ENCODE data around the gene TTLL11. TPM values are rescaled to one million over a fixed set of nuclear protein-coding genes. Genes with fewer than 3 reads are reported as not detected.

Gene TTLL11
- total and polyA plus RNA-seq, 2 of the 8 experiments (the other 6 are each of a cell fraction or from before 2014, with no cell fraction given), result 0.56 to 0.80 TPM

GRCh38 chr9:121976751-121977150, 116.4 kb downstream of the TTLL11 start:
- TF ChIP-seq BACH1 (IDR thresholded peaks at IDR 0.05; ENCODE audit: low read length) (no peak), USF2 (IDR thresholded peaks at IDR 0.05; ENCODE audit: low read length) (no peak), POLR2AphosphoS5 (IDR thresholded peaks at IDR 0.05; ENCODE audit: low read depth, low read length) (no peak), HDAC2 (IDR thresholded peaks at IDR 0.05; ENCODE audit: borderline replicate concordance in 1 of 2, low read depth in 2 of 2, low read length in 2 of 2) (no peak), SP2 (IDR thresholded peaks at IDR 0.05; ENCODE audit: low read length) (no peak), JUND (IDR thresholded peaks at IDR 0.05; ENCODE audit: low read length) (no peak)
- DNase-seq (ENCODE audit: low read depth in 1 of 2, low spot score in 2 of 2), result no peak

More at GRCh38 chr9:121976751-121977150, 116.4 kb downstream of the TTLL11 start:
- H4K5ac ChIP-seq (ENCODE audit: insufficient read length, low read depth, low read length), result no peak overlapping the region
- no peak overlapping the region for H3K4ac ChIP-seq (replicated peaks; ENCODE audit: insufficient read length, low read depth, low read length)
- H3K4me2 ChIP-seq (ENCODE audit: insufficient read depth in 1 of 2, low read depth in 2 of 2, low read length in 2 of 2), result no peak overlapping the region
- no peaks in the 10 kb centered on the region for H3K79me2 ChIP-seq (ENCODE audit: control insufficient read depth in 1 of 2, insufficient read depth in 2 of 2, low read length in 2 of 2)
- no peaks in the 10 kb centered on the region for H3K36me3 ChIP-seq (ENCODE audit: control insufficient read depth in 2 of 4, insufficient read depth in 4 of 4, low read length in 3 of 4)
- H2AFZ ChIP-seq (ENCODE audit: low read length), result no peak overlapping the region
- H3K23ac ChIP-seq (ENCODE audit: insufficient read length), result no peak overlapping the region
- no peak overlapping the region for H3K4me3 ChIP-seq (ENCODE audit: extremely low read depth in 1 of 4, insufficient read depth in 2 of 4, low read depth in 3 of 4, low read length in 4 of 4)
- H3K14ac ChIP-seq (ENCODE audit: insufficient read length), result no peak overlapping the region
- FAIRE-seq, result no peak
- H4K8ac ChIP-seq (ENCODE audit: extremely low read depth, insufficient read depth, low read length), result no peak overlapping the region
- no peak overlapping the region for H2BK120ac ChIP-seq (replicated peaks; ENCODE audit: low read depth, low read length)
- no peaks in the 10 kb centered on the region; a peak in 1 of 4 replicates for H3K9me3 ChIP-seq (ENCODE audit: insufficient read depth in 2 of 2, low read depth in 1 of 2, low read length in 1 of 2)
- H3K79me1 ChIP-seq (ENCODE audit: low read depth, low read length), result no peaks in the 10 kb centered on the region
- no peak overlapping the region for H3K56ac ChIP-seq (replicated peaks; ENCODE audit: insufficient read length, low read depth, low read length)
- no peaks in the 10 kb centered on the region for H4K20me1 ChIP-seq (replicated peaks in 1 of 2; ENCODE audit: control insufficient read depth in 1 of 2, insufficient read depth in 2 of 2, low read length in 2 of 2)
- no peak overlapping the region for H4K91ac ChIP-seq (replicated peaks; ENCODE audit: insufficient read length, low read length)
- no peak overlapping the region for H2BK5ac ChIP-seq (ENCODE audit: low read depth, low read length)
- POLR2A ChIA-PET (ENCODE audit: partially characterized antibody), result no interaction called here
- H2BK15ac ChIP-seq (ENCODE audit: low read length), result no peak overlapping the region
- H3K23me2 ChIP-seq (ENCODE audit: low read depth, low read length), result no peaks in the 10 kb centered on the region
- H3K27ac ChIP-seq (ENCODE audit: low read depth, low read length), result no peak overlapping the region
- H3K9ac ChIP-seq (replicated peaks in 1 of 4; ENCODE audit: extremely low read depth in 1 of 4, low read depth in 3 of 4, low read length in 3 of 4), result no peak overlapping the region
- H2BK12ac ChIP-seq (ENCODE audit: low read depth, low read length), result no peak overlapping the region
- CTCF ChIA-PET (ENCODE audit: partially characterized antibody), result interaction anchor here (1.0 to 2.0 kb wide), 3 partner anchors 25 to 46 kb away, joined by 3 to 6 read pairs (median 4); no protein-coding TSS in a partner anchor
- WGBS, 2 experiments (ENCODE audit: extremely low coverage in 1 of 2, insufficient coverage in 1 of 2, insufficient read length in 1 of 2, insufficient replicate concordance in 2 of 2, low coverage in 1 of 2, low lambda C conversion rate in 2 of 2, missing lambda C conversion rate in 1 of 2), result 95% methylated on average over 1 of the region's 1 CpG; no CpG with 5 or more reads in 1 of the 2 experiments
- H3K18ac ChIP-seq (ENCODE audit: extremely low read depth, low read length), result no peak overlapping the region
- no peaks in the 10 kb centered on the region; a peak in 1 of 7 replicates for H3K4me1 ChIP-seq (replicated peaks in 1 of 4; ENCODE audit: control insufficient read depth in 3 of 4, insufficient read depth in 4 of 4, low read length in 3 of 4)
- H3K27me3 ChIP-seq (replicated peaks in 1 of 4; ENCODE audit: control insufficient read depth in 3 of 4, extremely low read depth in 1 of 4, insufficient read depth in 3 of 4, low read length in 3 of 4), result no peaks in the 10 kb centered on the region
- no peak overlapping the region for H2BK20ac ChIP-seq (ENCODE audit: low read length)
- no peak overlapping the region for H2AK5ac ChIP-seq (ENCODE audit: low read depth, low read length)

All from H1 (cell line).